Stimulated activated CD4-positive, alpha-beta T cell treated with anti-CD3 and anti-CD28 coated beads, TNF-alpha, amount 100 ng/mL, for 1 hour (primary cell): ENCODE measurements around the gene EIF4E3.

ENCODE experiments used
- DNase-seq, 3 donors: peaks; one replicate each; pipeline ENCODE4 v3.0.0-alpha.2; 2020; ENCODE audit warnings: low read depth in 3 of 3, low spot score in 1 of 3

EIF4E3 gene

DNA sequence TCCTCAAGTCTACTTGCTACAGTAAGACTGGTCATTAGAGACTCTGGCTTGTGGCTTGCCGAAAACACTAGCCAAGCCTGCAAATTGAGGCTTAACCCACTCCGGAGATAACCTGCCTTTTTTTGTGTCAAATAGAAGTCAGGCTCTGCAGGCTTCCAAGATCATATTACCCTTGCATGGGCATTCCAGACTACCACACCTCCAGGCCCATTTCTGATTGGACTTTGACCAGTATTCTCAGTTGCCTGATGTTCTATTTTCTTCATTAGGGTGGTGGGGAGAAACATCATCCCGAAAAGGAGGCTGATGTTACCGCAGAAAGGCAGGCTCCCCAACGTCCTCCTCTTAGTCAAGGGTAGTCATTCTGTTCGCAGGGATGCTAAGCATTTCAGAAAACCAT, 73.6 kb downstream of the EIF4E3 start:
- no peak for DNase-seq

DNA sequence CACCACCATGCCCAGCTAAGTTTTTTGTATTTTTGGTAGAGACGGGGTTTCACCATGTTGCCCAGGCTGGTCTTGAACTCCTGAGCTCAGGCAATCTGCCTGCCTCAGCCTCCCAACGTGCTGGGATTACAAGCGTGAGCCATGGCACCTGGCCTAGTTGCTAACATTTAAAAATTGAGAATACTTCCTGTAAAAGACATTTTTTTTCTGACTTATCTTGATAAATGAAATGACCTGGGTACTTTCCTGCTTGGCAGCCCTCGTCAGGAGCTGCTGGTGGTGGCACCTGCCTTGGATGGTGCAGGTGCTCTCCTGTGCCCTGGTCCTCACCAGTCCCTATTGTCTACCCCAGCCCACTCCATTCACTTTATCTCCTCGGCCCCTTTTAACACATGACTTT, 74.8 kb downstream of the EIF4E3 start:
- DNase-seq, result no peak

DNA sequence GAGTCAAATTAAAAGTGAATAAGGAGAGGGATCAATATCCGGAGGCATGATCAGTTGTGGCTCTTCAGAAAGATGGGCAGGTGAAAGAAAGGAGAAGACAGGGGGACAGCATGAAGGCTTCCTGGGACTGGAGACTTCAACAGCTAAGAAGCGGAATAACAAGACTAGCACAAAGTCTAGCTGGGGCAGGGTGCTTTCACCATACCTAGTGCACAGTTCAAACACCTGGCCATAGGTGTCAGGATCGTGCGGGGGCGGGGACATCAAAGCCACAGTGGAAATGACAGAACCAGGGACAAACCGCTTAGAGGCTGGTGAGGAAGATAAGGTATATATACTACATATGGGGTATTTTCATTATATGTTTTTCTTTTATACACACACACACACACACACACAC, 75.4 kb downstream of the EIF4E3 start:
- no peak for DNase-seq

DNA sequence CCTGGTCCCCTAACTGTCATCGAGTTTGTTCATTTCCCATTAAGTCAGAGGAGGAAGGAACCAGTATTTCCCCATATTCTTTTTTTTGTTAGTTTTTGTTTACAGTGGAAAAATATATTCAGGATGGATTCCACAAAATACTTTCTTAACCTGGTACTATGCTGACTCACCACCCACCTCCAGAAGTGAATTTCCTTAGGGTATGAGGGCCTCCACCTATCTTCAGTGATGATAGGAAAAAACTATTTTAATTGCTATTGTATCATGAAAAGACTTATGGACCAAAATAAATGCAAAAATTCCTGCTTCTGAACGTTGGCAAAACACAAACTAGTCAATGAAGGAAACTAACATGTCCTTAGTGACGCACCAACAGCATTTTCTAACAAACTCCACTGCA, 77.5 kb downstream of the EIF4E3 start:
- DNase-seq, result no peak

DNA sequence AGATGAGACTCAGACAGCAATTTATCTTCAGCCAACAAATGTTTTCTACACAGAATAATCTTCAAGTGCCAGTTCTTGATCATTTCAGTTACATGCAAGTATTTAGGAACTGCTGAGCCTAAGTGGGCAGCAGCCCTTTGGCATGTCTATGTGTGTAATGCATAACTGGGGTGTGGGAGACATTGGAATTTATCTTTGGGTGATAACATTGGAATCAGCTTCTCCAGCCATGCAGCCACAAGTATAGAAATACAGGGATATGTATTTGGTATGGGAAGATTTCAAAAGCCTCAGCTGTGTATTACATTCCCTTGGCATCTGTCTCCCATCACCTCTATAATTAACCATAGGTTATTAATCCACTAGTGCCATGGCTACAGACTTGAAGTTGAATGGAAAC, 78.2 kb downstream of the EIF4E3 start:
- DNase-seq, result no peak

DNA sequence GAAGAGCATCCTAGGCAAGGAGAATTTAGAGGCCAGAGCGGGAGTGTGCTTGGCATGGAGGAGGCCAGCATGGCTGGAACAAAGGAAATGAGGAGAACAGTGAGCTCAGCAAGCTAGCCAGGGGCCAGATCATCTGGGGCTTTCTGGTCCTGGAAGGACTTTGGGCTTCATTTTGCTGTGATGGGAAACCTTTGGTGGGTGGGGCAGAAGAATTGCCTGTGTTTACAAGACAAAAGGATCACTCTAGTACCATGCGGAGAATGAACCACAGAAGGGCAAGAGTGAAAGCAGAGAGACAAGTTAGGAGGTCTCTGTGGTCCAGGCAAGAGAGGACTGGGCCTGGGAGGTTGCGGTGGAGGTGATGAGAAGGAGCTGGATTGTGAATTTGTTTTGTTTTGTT, 80.1 kb downstream of the EIF4E3 start:
- no peak for DNase-seq

DNA sequence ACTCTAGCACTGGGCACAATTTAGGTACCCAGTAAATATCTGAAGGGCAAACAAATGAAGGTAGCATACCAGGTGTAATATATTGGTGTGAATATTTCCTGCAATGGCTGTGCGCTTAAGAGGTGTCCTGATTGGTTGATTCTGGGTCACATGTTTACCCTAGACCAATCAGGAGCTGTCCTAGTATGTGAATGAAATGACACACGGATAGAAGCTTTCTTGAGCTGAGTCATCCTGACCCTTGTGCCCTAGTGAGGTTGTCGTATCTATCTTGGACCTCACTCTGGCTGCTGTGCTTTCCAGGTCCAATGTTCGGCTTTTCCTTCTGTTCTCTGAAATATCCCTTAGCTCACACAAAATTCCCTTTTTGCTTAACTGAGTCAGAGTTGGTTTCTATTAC, 83.5 kb downstream of the EIF4E3 start:
- no peak for DNase-seq

DNA sequence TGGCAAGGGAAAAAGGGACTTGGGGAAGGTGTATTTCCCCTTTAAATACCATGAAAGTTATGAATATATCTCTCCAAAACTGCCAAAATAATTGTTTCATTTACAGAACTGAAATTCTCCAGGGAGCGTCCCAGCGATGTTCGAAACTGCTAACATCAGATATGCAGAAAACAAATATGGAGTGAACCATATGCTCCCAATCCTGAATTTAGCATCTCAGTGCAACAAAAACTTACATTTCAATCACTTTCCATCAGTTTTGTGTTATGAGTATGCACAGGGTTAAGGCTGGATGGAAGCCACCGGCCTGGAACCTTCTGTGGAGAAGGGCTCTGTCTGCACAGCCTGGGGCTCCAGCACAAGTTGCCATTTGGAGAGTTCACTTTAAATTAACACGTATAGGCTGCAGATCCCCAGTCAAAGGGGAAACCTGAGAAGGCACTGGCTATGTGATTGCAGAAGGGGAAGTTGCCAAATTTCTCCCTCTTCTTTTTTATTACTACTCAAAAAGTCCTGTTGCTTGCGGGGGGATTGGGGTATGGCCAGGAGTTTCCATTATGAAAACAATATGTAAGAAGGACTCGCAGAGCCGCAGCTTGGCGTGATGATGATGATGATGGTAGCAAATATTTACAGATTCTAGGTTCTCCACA, 84.7 kb downstream of the EIF4E3 start:
- DNase-seq, result no peak

DNA sequence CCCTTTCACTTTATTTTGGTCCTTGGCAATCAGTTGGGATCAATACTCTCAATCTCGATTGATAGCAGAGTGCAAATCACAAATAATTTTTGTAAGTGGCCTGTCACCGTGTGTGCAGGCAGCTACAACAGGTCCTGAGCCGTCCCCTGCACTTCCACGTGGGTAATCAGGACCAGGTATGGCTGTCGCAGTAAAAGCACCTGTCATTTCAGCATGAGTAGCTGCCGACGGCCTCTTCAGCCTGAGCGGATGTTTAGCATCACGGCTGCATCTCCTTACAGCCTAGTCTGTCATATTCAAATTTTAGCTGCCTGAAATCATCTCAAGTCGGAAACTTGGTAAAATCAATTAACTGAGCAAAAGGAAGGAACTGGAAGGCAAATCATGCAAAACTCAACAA, 88.7 kb downstream of the EIF4E3 start:
- DNase-seq, result no peak

DNA sequence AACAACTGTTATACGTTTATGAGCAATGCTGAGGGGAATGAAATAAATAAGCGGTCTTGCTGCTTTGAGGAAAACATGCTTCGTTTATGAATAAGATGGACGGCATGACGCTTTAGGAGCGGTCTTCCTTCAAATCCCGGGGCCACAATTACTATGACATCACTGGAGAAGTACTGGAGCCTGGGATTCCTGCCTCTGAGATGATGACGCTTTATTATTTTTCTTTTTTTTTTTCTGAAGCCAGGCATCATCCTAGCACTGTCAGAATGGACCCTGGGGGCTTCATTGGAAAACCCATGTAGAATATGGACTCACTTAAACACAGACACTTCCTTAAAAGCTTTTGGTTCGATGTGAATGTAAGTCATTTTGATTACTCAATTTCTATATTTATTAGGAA, 89.2 kb downstream of the EIF4E3 start:
- no peak for DNase-seq

DNA sequence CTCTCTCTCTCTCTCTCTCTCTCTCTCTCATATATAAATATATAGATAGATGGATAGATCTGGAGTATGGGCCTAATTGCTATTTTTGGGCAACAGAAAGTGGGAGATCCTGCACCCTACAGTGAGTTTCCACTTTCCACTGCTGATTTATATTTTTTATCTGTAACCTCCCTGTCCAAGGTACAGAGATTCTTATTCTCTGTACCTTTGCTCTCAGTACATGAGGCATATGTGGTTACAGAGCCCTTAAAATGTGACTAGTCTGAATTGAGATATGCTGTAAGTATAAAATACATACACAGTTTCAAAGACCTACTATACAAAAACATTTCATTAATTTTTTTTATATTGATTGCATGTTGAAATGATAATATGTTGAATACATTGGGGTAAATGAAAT, 90.5 kb downstream of the EIF4E3 start:
- no peak for DNase-seq

DNA sequence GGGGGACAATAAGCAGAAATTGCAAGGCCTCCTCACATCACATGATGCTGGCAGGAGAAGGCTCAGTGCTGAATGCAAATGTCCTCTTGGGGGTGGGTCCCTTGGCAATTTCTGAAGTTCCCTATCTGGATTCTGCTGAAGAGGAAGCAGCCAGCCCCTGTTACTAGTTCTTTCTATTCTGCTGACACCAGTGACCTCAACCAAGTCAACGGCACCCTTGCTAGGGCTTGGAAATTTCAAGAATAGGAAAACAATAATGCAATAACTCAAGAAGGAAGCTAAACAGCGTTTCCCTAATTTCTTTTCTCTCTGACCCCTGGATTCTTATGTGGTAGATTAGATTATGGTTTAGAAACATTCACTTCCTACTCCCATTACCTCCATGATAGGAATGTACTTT, 95.5 kb downstream of the EIF4E3 start:
- no peak for DNase-seq

DNA sequence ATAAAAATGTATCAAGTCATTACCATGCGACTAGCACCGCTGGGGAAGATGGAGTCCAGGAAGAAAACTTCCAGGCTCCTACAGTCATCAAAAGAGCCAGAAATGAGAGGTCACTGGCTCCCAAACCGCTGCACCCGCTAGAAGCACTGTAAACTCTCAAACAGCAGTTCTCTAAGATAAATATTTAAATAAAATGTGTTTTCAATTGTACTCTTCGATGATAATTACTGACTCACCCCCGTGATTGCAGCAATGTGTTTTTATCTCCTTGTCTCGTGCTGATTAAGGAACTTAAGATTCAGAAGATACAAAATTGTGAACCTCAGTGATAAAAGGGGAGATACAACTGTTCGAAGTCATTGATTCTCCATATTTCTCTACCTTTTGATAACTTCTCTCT, 95.9 kb downstream of the EIF4E3 start:
- DNase-seq, result no peak

DNA sequence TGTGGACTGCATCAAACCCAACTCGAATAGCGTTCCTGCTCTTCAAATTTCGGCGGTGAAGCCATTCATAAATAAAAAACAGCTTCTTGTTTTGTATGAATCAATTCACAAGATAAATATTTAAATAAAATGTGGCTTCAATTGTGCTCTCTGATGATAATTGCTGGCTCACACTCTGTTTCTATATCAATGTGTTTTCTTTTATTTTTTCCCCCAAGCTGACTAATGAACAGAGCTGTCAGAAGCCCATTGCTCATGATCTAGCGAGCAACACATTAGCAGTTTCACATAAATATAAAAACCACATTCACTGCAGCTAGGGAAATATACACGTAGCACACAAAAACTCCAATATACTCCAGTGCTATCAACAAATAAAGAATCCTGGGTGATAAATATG, 96.7 kb downstream of the EIF4E3 start:
- DNase-seq, result no peak

DNA sequence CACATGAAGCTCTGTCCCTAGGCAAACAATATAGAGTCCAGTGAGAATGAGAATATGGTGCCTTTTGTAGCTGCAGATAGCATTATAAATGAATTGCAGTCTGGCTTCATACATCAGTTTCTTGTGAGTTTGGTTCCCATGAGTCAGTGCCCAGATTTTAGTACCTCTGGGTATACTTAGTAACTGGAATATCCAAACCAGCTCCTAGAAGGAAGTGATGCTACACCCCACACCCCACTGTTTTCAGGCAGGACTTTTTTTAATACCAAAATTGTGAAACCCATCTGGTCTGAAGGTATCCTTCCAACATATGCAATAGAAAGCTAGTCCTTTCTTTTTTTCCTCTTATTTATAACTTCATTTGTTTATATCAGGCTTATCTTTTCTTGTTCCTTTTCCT, 99.5 kb downstream of the EIF4E3 start:
- no peak for DNase-seq
